Measurements from ENCODE around the gene RHD.
"Not testable (repeated sequence)": the region's sequence is repeated elsewhere in the genome, so short reads cannot be mapped to it uniquely, and the experiment has no call there.

RHD gene

GRCh38 chr1:25308168-25308567 lies 35.9 kb downstream of the RHD start:
- DNase-seq (ENCODE audit: low spot score), result not testable (repeated sequence)

DNA sequence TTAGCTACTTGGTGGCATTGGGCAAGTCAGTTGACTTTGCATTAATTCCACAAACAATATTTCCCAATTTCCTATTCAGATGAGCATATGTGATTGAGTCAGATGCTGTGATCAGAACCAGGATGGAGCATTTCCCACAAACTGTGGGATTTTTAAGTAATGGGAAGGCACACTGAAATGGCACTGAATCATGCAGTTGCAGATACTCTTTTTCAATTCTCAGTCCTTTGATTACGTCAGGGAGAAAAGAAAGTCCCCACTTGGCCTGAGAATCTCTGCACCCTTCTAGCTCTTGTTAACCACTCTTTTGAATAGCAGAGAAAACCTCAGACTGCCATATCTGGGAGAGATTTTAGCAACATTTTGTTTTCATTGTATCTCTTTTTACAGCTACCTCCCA lies 36.8 kb downstream of the RHD start:
- DNase-seq (ENCODE audit: low spot score), result not testable (repeated sequence)

GRCh38 chr1:25309486-25309885 lies 37.2 kb downstream of the RHD start:
- not testable (repeated sequence) for DNase-seq (ENCODE audit: low spot score)

- not testable (repeated sequence) for DNase-seq (ENCODE audit: low spot score)
Observed at GRCh38 chr1:25312806-25313470, 40.6 kb downstream of the RHD start.

- not testable (repeated sequence) for DNase-seq (ENCODE audit: low spot score)
Observed at GRCh38 chr1:25320314-25320938, 48.1 kb downstream of the RHD start.

GRCh38 chr1:25322127-25322526 lies 49.8 kb downstream of the RHD start:
- not testable (repeated sequence) for DNase-seq (ENCODE audit: low spot score)

GRCh38 chr1:25324407-25324806 lies 52.1 kb downstream of the RHD start:
- DNase-seq (ENCODE audit: low spot score), result not testable (repeated sequence)

GRCh38 chr1:25327864-25328790 lies 55.8 kb downstream of the RHD start:
- not testable (repeated sequence) for DNase-seq (ENCODE audit: low spot score)

GRCh38 chr1:25328791-25329185 lies 56.5 kb downstream of the RHD start:
- not testable (repeated sequence) for DNase-seq (ENCODE audit: low spot score)

DNA sequence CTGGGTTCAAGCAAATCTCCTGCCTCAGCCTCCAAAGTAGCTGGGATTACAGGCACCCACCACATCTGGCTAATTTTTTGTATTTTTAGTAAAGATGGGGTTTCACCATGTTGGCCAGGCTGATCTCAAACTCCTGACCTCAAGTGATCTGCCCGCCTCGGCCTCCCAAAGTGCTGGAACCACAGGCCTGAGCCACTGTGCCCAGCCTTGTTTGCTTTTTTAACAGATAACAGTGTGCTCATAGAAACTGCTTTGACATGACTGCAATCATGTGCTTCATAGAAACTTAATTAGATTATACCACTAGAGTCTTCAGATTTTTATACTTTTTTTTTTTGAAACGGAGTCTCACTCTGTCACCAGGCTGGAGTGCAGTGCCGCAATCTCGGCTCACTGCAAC lies 57.0 kb downstream of the RHD start:
- not testable (repeated sequence) for DNase-seq (ENCODE audit: low spot score)

GRCh38 chr1:25329950-25330349 lies 57.6 kb downstream of the RHD start:
- not testable (repeated sequence) for DNase-seq (ENCODE audit: low spot score)

DNA sequence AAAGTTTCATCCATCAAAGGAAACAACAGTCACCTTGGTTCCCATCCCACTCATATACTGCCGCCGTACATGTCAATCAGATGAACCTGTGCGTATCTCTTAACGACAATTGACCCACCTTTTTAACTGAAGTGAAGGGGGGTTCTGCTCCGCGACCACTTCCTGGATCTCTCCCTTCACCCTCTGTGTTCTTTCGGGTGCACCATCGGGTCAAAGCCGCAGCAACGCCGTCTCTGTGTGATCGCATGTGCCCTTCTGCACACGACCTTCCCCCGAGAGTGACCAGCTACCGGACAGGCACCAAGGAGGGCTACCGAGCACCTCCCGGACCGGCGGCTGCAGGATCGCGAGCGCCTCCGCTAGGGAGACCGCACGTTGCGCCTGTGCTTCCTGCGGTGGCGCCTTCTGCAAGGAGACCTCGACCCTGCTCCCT lies 64.6 kb downstream of the RHD start:
- not testable (repeated sequence) for DNase-seq (ENCODE audit: low spot score)

DNA sequence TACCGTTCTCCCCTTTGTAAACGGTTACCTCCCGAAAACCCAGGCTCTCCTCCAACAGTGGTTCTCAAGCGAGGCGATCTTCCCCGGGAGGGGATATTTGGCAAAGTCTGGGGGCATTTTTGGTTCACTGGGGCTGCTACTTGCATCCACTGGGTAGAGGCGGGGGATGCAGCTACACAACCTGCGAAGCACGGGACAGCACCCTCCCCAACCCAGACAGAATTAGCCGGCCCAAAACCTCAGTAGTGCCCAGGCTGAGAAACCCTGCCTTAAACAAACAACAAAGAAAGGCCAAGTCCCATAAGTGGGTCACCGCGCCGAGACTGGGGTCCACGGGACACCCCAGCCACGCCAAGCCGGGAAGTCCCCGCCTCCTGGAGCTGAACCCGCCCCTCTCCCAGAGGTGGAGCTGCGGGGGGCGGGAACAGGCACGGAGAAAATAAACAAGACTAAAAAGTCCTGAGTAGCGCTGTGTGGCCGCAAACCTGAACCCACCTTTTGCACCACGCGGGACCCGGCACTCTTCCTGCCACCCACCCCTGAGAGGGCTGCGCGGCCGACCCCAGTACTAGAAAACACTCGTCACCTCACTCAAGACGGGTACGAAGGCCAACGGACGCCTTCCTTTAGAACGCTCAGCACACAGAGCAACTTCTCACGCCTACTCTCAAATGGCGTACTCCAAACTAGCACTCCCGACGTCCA lies 65.3 kb downstream of the RHD start:
- DNase-seq (ENCODE audit: low spot score), result not testable (repeated sequence)

GRCh38 chr1:25338188-25338981 lies 66.1 kb downstream of the RHD start, which contains the start of gene TMEM50A:
Gene TMEM50A, plus strand, starts transcription at chr1:25338334. Its CDS starts 2,153 bp downstream, at chr1:25340487.
- DNase-seq (ENCODE audit: low spot score), result peak; percentile 93

- no peak for DNase-seq (ENCODE audit: low spot score)
Observed at GRCh38 chr1:25338986-25339385, 66.7 kb downstream of the RHD start.

DNA sequence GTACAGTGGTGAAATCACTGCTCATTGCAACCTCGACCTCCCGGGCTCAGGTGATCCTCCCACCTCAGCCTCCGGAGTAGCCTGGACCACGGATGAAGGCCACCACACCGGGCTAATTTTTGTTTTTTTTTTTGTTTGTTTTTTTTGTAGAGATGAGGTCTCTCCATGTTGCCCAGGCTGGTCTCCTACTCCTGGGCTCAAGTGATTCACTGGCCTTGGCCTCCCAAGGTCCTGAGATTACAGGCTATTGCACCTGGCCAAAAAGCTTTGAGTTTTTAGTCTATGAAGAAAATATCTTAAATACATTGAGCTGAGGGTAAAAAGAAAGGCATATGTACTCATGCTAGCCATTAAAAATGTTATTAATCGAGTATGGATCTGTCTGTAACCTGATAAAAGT lies 69.4 kb downstream of the RHD start:
- no peak for DNase-seq (ENCODE audit: low spot score)

DNA sequence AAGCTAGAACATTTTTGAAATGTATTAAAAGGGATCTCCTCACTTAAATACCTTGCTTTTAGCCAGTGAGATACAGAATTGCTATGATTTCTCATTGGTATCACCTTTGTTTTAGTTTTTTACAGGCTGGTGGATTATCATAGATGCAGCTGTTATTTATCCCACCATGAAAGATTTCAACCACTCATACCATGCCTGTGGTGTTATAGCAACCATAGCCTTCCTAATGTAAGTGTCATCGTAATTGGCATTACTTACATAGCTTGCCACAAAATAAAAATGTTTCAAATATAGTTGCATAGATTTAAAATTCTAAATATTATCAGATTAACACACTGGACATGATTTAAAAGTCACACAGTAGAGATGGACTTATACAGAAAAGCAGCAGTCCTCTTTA lies 70.5 kb downstream of the RHD start:
- DNase-seq (ENCODE audit: low spot score), result no peak

GRCh38 chr1:25343872-25344271 lies 71.6 kb downstream of the RHD start:
- no peak for DNase-seq (ENCODE audit: low spot score)

GRCh38 chr1:25347556-25347955 lies 75.2 kb downstream of the RHD start:
- DNase-seq (ENCODE audit: low spot score), result no peak

DNA sequence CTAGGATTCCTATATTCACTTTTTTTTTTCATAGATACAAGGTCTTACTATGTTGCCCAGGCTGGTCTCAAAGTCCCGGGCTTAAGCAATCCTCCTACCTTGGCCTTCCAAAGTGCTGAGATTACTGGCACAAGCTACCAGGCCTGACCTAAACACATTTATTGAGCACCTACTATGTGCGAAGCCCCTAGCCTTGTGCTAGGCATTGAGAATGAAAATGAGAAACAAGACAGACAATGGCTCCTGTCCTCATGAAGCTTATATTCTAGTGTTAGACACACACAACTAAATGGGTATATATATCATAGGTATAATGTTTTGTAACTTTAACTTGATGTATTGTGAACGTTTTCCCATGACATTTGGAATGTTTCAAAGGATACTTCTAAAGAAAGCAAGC lies 77.3 kb downstream of the RHD start:
- no peak for DNase-seq (ENCODE audit: low spot score)

GRCh38 chr1:25355841-25356395 lies 83.6 kb downstream of the RHD start:
- no peak for DNase-seq (ENCODE audit: low spot score)

Data from left forelimb (tissue), 1 donor.